ENCODE data around the gene RAB40C. TPM values are rescaled to one million over a fixed set of nuclear protein-coding genes. Genes with fewer than 3 reads are reported as not detected.
A peak's percentile ranks its signal among the peaks of the same experiment; 100 is the strongest.
"Not testable (repeated sequence)": the region's sequence is repeated elsewhere in the genome, so short reads cannot be mapped to it uniquely, and the experiment has no call there.

Gene RAB40C
- total RNA-seq, 2 experiments from 2014 or later: 15.1 to 18.2 TPM

- no peak for ATAC-seq (ENCODE audit: low read depth)
- H3K4me1 Mint-ChIP-seq: peaks cover 7% of the 10 kb centered on the region
- H3K9me3 Mint-ChIP-seq: no peaks in the 10 kb centered on the region
- H3K36me3 Mint-ChIP-seq: peaks cover 9% of the 10 kb centered on the region
- POLR2A ChIA-PET: interaction anchor here (1.0 kb wide), 1 partner anchor 8 kb away, joined by 3 read pairs; no protein-coding TSS in a partner anchor
- H3K27ac Mint-ChIP-seq: no peak overlapping the region
- H3K4me3 Mint-ChIP-seq: no peak overlapping the region
- no peaks in the 10 kb centered on the region for H3K27me3 Mint-ChIP-seq
- no peak for DNase-seq
Observed at GRCh38 chr16:595942-596735, 6.3 kb downstream of the RAB40C start.

GRCh38 chr16:596736-597060 lies 6.8 kb downstream of the RAB40C start:
- Mint-ChIP-seq H3K27me3 (no peaks in the 10 kb centered on the region), H3K4me3 (no peak overlapping the region), H3K36me3 (peaks cover 9% of the 10 kb centered on the region), H3K27ac (no peak overlapping the region), H3K4me1 (peaks cover 6% of the 10 kb centered on the region), H3K9me3 (no peaks in the 10 kb centered on the region)
- DNase-seq (no peak), ATAC-seq (ENCODE audit: low read depth) (no peak)
- POLR2A ChIA-PET: interaction anchor here (1.0 kb wide), 1 partner anchor 9 kb away, joined by 3 read pairs; no protein-coding TSS in a partner anchor

DNA sequence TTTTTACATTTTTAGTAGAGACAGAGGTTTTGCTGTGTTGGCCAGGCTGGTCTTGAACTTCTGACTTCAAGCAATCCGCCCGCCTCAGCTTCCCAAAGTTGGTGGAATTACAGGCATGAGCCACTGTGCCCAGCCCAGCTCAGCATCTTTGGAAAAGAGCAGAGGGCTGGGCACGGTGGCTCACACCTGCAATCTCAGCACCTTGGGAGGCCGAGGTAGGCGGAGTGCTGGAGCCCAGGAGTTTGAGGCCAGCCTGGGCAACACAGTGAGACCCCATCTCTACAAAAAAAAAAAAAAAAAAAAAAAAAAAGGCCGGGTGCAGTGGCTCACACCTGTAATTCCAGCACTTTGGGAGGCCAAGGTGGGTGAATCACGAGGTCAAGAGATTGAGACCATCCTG lies 7.8 kb downstream of the RAB40C start:
- H3K9me3 Mint-ChIP-seq; ATAC-seq (ENCODE audit: low read depth); H3K4me1 Mint-ChIP-seq; POLR2A ChIA-PET; H3K36me3 Mint-ChIP-seq; DNase-seq; H3K27me3 Mint-ChIP-seq; H3K27ac Mint-ChIP-seq; H3K4me3 Mint-ChIP-seq: not testable (repeated sequence)

GRCh38 chr16:598823-599739 lies 9.2 kb downstream of the RAB40C start:
- DNase-seq (no peak), ATAC-seq (ENCODE audit: low read depth) (no peak)
- Mint-ChIP-seq H3K9me3 (no peaks in the 10 kb centered on the region), H3K27me3 (no peaks in the 10 kb centered on the region), H3K27ac (no peak overlapping the region), H3K4me3 (no peak overlapping the region), H3K4me1 (peaks cover 3% of the 10 kb centered on the region), H3K36me3 (peaks cover 9% of the 10 kb centered on the region)
- POLR2A ChIA-PET: interaction anchor here (0.9 kb wide), 1 partner anchor 9 kb away, joined by 5 read pairs; the partner anchor contains the start of gene RAB40C

DNA sequence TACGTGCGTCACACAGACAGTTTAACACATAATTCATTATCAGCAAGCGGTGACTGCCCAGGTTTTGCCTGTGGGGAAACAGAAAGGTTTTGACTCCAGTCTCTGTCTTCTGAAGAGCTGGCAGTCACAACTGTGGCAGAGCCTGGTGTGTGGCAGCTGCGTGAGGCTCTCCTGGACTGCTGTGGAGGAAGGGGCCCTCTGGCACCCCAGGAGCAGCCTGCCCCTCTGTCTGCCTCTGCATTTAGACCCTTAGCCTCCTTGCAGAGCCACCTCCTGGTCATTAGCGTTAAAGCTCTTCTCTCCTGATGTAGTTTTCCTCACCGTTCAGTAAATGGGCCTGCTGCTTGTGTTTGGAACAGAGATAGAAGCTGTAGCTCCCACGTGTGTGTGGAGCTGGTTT lies 10.9 kb downstream of the RAB40C start:
- Mint-ChIP-seq H3K4me1 (peaks cover 3% of the 10 kb centered on the region), H3K36me3 (peaks cover 14% of the 10 kb centered on the region), H3K27me3 (no peaks in the 10 kb centered on the region), H3K4me3 (no peak overlapping the region), H3K27ac (no peak overlapping the region), H3K9me3 (no peaks in the 10 kb centered on the region)
- ATAC-seq (ENCODE audit: low read depth): no peak
- POLR2A ChIA-PET: no interaction called here
- DNase-seq: no peak

GRCh38 chr16:603933-604332 lies 14.1 kb downstream of the RAB40C start:
- peaks cover 5% of the 10 kb centered on the region for H3K36me3 Mint-ChIP-seq
- H3K4me3 Mint-ChIP-seq: no peak overlapping the region
- no peaks in the 10 kb centered on the region for H3K9me3 Mint-ChIP-seq
- DNase-seq (no peak), ATAC-seq (ENCODE audit: low read depth) (no peak)
- H3K27ac Mint-ChIP-seq: no peak overlapping the region
- H3K4me1 Mint-ChIP-seq: peaks cover 3% of the 10 kb centered on the region
- POLR2A ChIA-PET: no interaction called here
- no peaks in the 10 kb centered on the region for H3K27me3 Mint-ChIP-seq

- H3K4me1 Mint-ChIP-seq: peaks cover 6% of the 10 kb centered on the region
- H3K27ac Mint-ChIP-seq: no peak overlapping the region
- no peak overlapping the region for H3K4me3 Mint-ChIP-seq
- no peaks in the 10 kb centered on the region for H3K9me3 Mint-ChIP-seq
- DNase-seq: no peak
- no peaks in the 10 kb centered on the region for H3K27me3 Mint-ChIP-seq
- peaks cover 5% of the 10 kb centered on the region for H3K36me3 Mint-ChIP-seq
- no peak for ATAC-seq (ENCODE audit: low read depth)
- POLR2A ChIA-PET: no interaction called here
Observed at GRCh38 chr16:606656-607307, 16.9 kb downstream of the RAB40C start.

DNA sequence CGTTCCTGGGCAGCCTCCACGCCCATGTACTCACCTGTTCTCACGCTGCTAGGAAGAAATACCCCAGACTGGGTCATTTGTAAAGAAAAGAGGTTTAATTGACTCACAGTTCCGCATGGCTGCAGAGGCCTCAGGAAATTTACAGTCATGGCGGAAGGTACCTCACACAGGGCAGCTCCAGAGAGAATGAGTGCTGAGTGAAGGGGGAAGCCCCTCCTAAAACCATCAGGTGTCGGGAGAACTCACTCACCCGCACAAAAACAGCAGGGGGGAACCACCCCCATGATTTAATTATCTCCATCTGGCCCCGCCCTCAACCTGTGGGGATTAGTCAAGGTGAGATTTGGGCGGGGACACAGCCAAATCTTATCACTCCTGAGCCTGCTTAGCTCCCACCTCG lies 18.2 kb downstream of the RAB40C start:
- no peak overlapping the region for H3K27ac Mint-ChIP-seq
- no peaks in the 10 kb centered on the region for H3K9me3 Mint-ChIP-seq

GRCh38 chr16:609316-609715 lies 19.4 kb downstream of the RAB40C start:
- Mint-ChIP-seq H3K27ac (no peak overlapping the region), H3K36me3 (peaks cover 5% of the 10 kb centered on the region), H3K27me3 (no peaks in the 10 kb centered on the region), H3K4me3 (no peak overlapping the region), H3K9me3 (peaks cover 2% of the 10 kb centered on the region), H3K4me1 (peaks cover 3% of the 10 kb centered on the region)
- no peak for ATAC-seq (ENCODE audit: low read depth)
- no peak for DNase-seq
- POLR2A ChIA-PET: no interaction called here

More for the DNA sequence above, 18.2 kb downstream of the RAB40C start:
- DNase-seq: no peak
- Mint-ChIP-seq H3K4me1 (peaks cover 3% of the 10 kb centered on the region), H3K4me3 (no peak overlapping the region), H3K27me3 (no peaks in the 10 kb centered on the region), H3K36me3 (peaks cover 5% of the 10 kb centered on the region)
- POLR2A ChIA-PET: no interaction called here
- ATAC-seq (ENCODE audit: low read depth): no peak

- no peak overlapping the region for H3K4me3 Mint-ChIP-seq
- H3K36me3 Mint-ChIP-seq: peaks cover 7% of the 10 kb centered on the region
- peaks cover 3% of the 10 kb centered on the region for H3K4me1 Mint-ChIP-seq
- ATAC-seq (ENCODE audit: low read depth): no peak
- no peak for DNase-seq
- H3K9me3 Mint-ChIP-seq: peaks cover 2% of the 10 kb centered on the region
- H3K27me3 Mint-ChIP-seq: no peaks in the 10 kb centered on the region
- H3K27ac Mint-ChIP-seq: no peak overlapping the region
- POLR2A ChIA-PET: no interaction called here
Observed at GRCh38 chr16:609984-610383, 20.1 kb downstream of the RAB40C start.

GRCh38 chr16:610513-611381 lies 20.9 kb downstream of the RAB40C start:
- peaks cover 3% of the 10 kb centered on the region for H3K36me3 Mint-ChIP-seq
- ATAC-seq (ENCODE audit: low read depth) (no peak), DNase-seq (peak; percentile 56)
- H3K27ac Mint-ChIP-seq: no peak overlapping the region
- POLR2A ChIA-PET: no interaction called here
- peaks cover 3% of the 10 kb centered on the region for H3K4me1 Mint-ChIP-seq
- no peak overlapping the region for H3K4me3 Mint-ChIP-seq
- H3K27me3 Mint-ChIP-seq: no peaks in the 10 kb centered on the region
- H3K9me3 Mint-ChIP-seq: peaks cover 2% of the 10 kb centered on the region

DNA sequence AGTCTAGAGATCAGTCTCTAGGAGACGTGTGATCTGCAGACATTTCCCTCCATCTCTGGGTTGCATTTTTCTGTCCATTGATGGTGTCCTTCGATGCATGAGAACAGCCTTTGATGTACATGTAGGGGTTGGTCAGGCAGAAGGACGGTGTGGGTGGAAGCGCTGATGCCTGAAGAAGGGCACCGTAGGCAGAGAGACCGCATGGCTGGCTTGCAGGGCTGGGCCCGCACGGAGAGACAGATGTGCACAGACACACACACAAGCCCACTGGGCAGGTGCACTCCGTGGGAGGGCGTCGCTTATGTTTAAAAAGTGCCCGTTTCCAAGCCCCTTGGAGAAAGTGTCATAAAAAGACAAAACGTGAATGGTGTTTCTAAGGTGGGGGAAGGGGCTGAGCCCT lies 25.3 kb downstream of the RAB40C start:
- Mint-ChIP-seq H3K27ac (no peak overlapping the region), H3K4me1 (peaks cover 3% of the 10 kb centered on the region)
- no peak for DNase-seq

More for the DNA sequence above, 25.3 kb downstream of the RAB40C start:
- POLR2A ChIA-PET: no interaction called here
- Mint-ChIP-seq H3K9me3 (peaks cover 2% of the 10 kb centered on the region), H3K27me3 (no peaks in the 10 kb centered on the region), H3K4me3 (no peak overlapping the region), H3K36me3 (peaks cover 3% of the 10 kb centered on the region)
- no peak for ATAC-seq (ENCODE audit: low read depth)

All from activated naive CD8-positive, alpha-beta T cell treated with anti-CD3 and anti-CD28 coated beads, Interleukin-2, amount 10 ng/mL, durations not matched to agents 7 days and 5 days (primary cell).